K562 (cell line): ENCODE data around the gene KIAA2012. TPM values are rescaled to one million over a fixed set of nuclear protein-coding genes. Genes with fewer than 3 reads are reported as not detected.

Source experiments
- TEAD4 ChIP-seq, 2 experiments: sonication (generic) in 1 of 2; formaldehyde crosslinking in 1 of 2; IDR thresholded peaks; 2 replicates each; pipeline versions ENCODE4 v1.6.1 to v1.8.0; 2012 to 2022; ENCODE audit warnings: borderline replicate concordance in 1 of 2, inconsistent platforms in 1 of 2, low read length in 1 of 2, mild to moderate bottlenecking in 1 of 2, missing genetic modification reagents in 1 of 2
- TOE1 ChIP-seq, 2 experiments: fragments of 450-650 bp in 1 of 2; sonication (generic) in 1 of 2; formaldehyde crosslinking in 1 of 2; IDR thresholded peaks; 2 replicates each; pipeline versions ENCODE4 v1.7.1 to v1.8.0; 2016 to 2022; ENCODE audit warnings: borderline replicate concordance in 2 of 2, mild to moderate bottlenecking in 2 of 2, antibody characterized with exemption in 1 of 2, inconsistent platforms in 1 of 2, low read depth in 1 of 2, missing genetic modification reagents in 1 of 2, moderate library complexity in 1 of 2
- polyA plus RNA-seq, 8 experiments: library from polyadenylated mRNA; depleted of rRNA in 4 of 8; stranded (reverse) in 5 of 8; unstranded in 3 of 8; fragments of >200 nt; fragmentation: Nextera tagmentation in 2 of 8; fragmentation: Illumina TruSeq in 1 of 8; extraction: Ambion mirVana in 2 of 8; extraction: Trizol in 1 of 8; gene quantifications; 2 replicates each; pipeline versions ENCODE4 v1.2.1 to v1.2.3, GENCODE V29; 2011 to 2014; ENCODE audit warnings: inconsistent platforms in 1 of 8, missing spikeins in 1 of 8
- total RNA-seq, 7 experiments: library from RNA; depleted of rRNA in 6 of 7; stranded (reverse); fragments of >200 nt in 6 of 7; fragmentation: Illumina TruSeq in 2 of 7; extraction: Trizol in 2 of 7; gene quantifications; 2 replicates each; pipeline versions ENCODE4 v1.2.1 to v1.2.3, GENCODE V29; 2011 to 2021; ENCODE audit warnings: low replicate concordance in 1 of 7
- TF ChIP-seq, protein P1 (sequence below), 2 experiments: fragments of 450-650 bp in 1 of 2; IDR thresholded peaks; 2 replicates each; pipeline ENCODE4 v1.6.1; 2011 to 2017; ENCODE audit warnings: low read depth in 2 of 2, antibody characterized with exemption in 1 of 2, borderline replicate concordance in 1 of 2, low read length in 1 of 2, mild to moderate bottlenecking in 1 of 2, mixed read lengths in 1 of 2; ENCODE audit not compliant: control insufficient read depth in 1 of 2
- TF ChIP-seq, protein P2 (sequence below): sonication (generic); formaldehyde crosslinking; IDR thresholded peaks from 2 replicates; pipeline ENCODE4 v1.9.0; 2022; ENCODE audit warnings: mild to moderate bottlenecking, missing genetic modification reagents
- TF ChIP-seq, protein P3 (sequence below): sonication (generic); formaldehyde crosslinking; IDR thresholded peaks from 2 replicates; pipeline ENCODE4 v1.8.0; 2023; ENCODE audit warnings: missing genetic modification reagents, mild to moderate bottlenecking, borderline replicate concordance

Gene KIAA2012
- total and polyA plus RNA-seq, 9 of the 15 experiments (the other 6 are each of a cell fraction or from before 2014, with no cell fraction given): not detected

GRCh38 chr2:202039278-202040078, 33.6 kb upstream of the KIAA2012 start (continued):
- TF ChIP-seq TEAD4 (IDR thresholded peaks at IDR 0.05; ENCODE audit: low read length) (no peak), TEAD4 (CRISPR knock-in tag; IDR thresholded peaks at IDR 0.05; ENCODE audit: borderline replicate concordance) (no peak), TOE1 (IDR thresholded peaks at IDR 0.05; ENCODE audit: borderline replicate concordance) (no peak), TOE1 (CRISPR knock-in tag; IDR thresholded peaks at IDR 0.05; ENCODE audit: borderline replicate concordance, low read depth) (no peak)
- TF ChIP-seq, protein P1, sequence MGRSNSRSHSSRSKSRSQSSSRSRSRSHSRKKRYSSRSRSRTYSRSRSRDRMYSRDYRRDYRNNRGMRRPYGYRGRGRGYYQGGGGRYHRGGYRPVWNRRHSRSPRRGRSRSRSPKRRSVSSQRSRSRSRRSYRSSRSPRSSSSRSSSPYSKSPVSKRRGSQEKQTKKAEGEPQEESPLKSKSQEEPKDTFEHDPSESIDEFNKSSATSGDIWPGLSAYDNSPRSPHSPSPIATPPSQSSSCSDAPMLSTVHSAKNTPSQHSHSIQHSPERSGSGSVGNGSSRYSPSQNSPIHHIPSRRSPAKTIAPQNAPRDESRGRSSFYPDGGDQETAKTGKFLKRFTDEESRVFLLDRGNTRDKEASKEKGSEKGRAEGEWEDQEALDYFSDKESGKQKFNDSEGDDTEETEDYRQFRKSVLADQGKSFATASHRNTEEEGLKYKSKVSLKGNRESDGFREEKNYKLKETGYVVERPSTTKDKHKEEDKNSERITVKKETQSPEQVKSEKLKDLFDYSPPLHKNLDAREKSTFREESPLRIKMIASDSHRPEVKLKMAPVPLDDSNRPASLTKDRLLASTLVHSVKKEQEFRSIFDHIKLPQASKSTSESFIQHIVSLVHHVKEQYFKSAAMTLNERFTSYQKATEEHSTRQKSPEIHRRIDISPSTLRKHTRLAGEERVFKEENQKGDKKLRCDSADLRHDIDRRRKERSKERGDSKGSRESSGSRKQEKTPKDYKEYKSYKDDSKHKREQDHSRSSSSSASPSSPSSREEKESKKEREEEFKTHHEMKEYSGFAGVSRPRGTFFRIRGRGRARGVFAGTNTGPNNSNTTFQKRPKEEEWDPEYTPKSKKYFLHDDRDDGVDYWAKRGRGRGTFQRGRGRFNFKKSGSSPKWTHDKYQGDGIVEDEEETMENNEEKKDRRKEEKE (IDR thresholded peaks at IDR 0.05; ENCODE audit: borderline replicate concordance in 1 of 2, control insufficient read depth in 1 of 2, low read depth in 2 of 2, low read length in 1 of 2): no peak
- TF ChIP-seq, protein P2, sequence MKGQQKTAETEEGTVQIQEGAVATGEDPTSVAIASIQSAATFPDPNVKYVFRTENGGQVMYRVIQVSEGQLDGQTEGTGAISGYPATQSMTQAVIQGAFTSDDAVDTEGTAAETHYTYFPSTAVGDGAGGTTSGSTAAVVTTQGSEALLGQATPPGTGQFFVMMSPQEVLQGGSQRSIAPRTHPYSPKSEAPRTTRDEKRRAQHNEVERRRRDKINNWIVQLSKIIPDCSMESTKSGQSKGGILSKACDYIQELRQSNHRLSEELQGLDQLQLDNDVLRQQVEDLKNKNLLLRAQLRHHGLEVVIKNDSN (CRISPR knock-in tag): no peak
- TF ChIP-seq, protein P3, sequence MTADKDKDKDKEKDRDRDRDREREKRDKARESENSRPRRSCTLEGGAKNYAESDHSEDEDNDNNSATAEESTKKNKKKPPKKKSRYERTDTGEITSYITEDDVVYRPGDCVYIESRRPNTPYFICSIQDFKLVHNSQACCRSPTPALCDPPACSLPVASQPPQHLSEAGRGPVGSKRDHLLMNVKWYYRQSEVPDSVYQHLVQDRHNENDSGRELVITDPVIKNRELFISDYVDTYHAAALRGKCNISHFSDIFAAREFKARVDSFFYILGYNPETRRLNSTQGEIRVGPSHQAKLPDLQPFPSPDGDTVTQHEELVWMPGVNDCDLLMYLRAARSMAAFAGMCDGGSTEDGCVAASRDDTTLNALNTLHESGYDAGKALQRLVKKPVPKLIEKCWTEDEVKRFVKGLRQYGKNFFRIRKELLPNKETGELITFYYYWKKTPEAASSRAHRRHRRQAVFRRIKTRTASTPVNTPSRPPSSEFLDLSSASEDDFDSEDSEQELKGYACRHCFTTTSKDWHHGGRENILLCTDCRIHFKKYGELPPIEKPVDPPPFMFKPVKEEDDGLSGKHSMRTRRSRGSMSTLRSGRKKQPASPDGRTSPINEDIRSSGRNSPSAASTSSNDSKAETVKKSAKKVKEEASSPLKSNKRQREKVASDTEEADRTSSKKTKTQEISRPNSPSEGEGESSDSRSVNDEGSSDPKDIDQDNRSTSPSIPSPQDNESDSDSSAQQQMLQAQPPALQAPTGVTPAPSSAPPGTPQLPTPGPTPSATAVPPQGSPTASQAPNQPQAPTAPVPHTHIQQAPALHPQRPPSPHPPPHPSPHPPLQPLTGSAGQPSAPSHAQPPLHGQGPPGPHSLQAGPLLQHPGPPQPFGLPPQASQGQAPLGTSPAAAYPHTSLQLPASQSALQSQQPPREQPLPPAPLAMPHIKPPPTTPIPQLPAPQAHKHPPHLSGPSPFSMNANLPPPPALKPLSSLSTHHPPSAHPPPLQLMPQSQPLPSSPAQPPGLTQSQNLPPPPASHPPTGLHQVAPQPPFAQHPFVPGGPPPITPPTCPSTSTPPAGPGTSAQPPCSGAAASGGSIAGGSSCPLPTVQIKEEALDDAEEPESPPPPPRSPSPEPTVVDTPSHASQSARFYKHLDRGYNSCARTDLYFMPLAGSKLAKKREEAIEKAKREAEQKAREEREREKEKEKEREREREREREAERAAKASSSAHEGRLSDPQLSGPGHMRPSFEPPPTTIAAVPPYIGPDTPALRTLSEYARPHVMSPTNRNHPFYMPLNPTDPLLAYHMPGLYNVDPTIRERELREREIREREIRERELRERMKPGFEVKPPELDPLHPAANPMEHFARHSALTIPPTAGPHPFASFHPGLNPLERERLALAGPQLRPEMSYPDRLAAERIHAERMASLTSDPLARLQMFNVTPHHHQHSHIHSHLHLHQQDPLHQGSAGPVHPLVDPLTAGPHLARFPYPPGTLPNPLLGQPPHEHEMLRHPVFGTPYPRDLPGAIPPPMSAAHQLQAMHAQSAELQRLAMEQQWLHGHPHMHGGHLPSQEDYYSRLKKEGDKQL (CRISPR knock-in tag): no peak
- TF ChIP-seq, all 486 proteins: peak for 0
